Measurements from ENCODE around the gene SCIN.

The SCIN gene

GRCh38 chr7:12569673-12570072 lies 847 bp upstream of the SCIN start:
- no peak for DNase-seq

GRCh38 chr7:12570168-12570533 lies 369 bp upstream of the SCIN start:
- DNase-seq = no peak

GRCh38 chr7:12571691-12572090 lies 1.2 kb downstream of the SCIN start:
- DNase-seq = no peak

DNA sequence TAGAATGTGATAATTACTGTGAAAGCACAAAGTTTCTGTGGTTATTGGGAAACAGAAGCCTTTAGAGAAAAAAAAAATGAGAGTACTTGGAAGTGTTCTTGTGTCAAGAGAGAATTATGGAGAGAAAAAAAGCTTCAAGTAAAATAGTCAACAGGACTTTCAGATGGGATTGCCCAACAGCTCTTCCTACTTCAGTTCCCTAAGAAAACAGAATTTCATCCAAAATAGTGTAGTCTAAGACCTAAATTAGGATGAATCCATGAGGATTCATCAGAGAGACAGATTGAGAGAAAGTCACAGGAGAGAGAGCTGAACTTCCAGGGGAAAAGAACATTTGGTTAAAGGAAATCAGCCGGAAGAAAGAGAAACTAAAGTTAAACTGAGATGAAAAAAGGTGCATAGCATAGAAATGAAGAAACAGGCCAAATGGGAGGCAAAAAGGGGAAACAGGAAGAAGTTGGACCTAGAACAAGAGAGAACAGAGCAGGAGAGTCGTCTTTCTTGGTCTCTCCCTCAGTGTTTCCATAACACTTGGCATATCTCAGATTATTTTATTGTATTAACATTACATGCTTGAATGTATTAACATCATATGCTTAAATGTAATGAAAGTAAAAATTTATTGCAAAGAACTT lies 2.5 kb downstream of the SCIN start:
- DNase-seq = no peak

DNA sequence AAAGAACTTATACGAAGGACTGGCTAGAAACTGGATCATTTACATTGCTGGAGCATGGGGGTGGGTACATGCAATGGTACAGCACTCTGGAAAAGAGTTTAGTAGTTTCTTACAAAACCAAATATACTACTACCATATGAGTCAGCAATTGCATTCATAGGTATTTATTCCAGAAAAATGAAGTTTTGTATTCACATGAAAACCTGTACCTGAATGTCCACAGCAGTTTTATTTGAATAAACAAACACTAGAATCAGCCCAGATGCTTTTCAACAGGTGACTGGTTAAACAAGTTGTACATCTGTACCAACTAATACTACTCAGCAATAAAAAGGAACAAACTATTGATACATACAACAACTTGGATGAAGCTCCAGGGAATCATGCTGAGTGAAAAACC lies 3.4 kb downstream of the SCIN start:
- DNase-seq = no peak

DNA sequence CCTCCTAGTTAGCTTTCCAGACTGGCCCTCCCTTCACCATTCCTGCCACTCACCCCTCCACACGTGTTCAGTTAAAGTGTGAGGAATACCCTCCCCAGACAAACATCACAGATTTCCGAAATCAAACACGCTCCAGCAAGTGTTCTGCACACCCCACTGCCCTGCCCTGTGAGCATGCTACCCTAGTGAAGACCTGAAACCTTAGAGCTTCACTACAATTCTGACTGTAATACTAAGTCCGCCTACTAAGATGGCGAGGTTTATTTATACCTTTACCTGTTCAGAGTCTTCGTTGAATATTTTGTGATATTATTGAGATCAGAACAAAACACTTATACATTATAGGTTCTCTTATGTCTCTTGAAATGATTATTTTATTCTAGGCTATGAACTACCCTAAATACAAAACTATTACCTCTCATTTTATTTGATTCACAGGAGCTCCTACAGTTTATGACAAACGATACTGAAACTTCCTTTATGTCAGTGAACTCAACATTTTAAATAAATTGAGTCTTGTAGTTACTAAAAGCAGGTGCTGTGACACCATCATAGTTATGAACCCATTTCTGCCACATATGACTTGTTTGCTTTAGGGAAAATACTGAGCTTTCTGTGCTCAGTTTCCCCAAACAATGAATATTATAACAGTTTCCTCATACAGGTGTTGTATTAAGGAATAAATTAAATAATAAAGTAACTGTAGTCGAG lies 8.6 kb downstream of the SCIN start:
- DNase-seq = no peak

DNA sequence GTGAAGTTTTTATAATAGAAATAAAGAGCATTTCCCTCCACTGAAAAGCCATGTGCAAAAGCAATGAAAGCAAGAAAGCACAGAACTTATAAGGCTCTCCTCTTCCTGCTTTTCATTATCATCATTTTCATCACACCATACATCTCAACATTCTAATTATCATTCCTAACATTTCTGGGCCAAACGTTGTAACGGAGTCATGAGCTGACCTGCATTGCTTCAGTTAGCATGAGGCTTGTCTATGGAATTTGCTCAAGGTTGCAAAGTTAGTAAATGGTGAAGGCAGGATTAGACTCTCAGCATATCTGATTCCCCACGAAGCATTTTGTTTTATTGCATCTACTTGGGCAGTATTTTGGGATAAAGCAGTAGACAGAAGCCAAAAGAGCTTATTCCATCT lies 11.4 kb downstream of the SCIN start:
- no peak for DNase-seq

- DNase-seq = no peak
Measured at GRCh38 chr7:12582362-12582761, 11.8 kb downstream of the SCIN start.

DNA sequence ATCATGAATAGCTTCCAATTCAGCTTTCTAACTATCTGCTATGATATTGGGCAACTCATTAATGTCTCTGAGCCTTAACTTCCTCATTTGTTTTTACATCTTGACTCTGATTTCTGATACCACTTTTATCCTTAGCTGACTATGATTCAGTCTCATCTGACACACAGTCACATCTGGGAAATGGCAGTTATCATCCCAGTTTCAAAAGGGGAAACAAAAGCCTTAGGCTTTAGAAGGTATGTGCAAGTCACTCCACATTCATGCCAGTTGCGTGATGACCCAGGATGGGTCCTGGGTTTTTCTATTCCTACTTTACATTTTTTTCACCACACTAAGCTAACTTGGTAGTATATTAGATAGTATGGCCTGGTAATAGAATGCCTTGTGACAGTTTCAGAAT lies 12.7 kb downstream of the SCIN start:
- peak; percentile 44 for DNase-seq

GRCh38 chr7:12583922-12584321 lies 13.4 kb downstream of the SCIN start:
- DNase-seq = no peak

DNA sequence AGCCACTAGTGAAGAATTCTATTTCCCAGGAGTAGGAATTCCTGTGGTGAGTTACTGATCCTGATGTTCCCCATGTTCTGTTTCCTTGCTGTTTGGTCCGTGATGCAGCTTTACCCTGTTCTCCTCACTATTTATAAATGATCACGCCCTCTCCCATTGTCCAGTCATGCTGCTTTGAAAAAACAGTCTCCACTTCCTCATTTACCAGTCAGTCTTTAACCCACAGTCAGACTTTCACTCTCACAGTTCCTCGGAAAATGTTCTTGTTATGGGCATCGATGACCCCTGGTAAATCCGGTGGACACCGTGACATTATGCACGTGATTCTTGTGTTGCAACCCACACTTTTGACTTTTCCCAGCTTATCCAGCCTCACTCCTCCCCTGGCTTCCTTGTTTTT lies 14.4 kb downstream of the SCIN start:
- peak; percentile 71 for DNase-seq

DNA sequence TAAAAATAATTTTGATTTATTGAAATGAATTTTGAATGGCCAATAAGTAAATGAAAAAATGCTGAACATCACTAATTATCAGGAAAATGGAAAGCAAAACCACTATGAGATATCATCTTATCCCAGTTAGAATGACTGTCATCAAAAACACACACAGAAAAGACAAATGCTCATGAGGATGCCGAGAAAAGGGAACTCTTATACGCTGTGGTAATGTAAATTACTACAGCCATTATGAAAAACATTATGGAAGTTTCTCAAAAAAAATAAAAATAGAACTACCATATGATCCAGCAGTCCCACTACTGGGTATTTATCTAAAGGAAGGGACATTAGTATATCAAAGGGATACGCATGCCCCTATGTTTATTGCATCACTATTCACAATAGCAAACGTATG lies 15.8 kb downstream of the SCIN start:
- no peak for DNase-seq

- no peak for DNase-seq
Measured at GRCh38 chr7:12588259-12588904, 17.9 kb downstream of the SCIN start.

DNA sequence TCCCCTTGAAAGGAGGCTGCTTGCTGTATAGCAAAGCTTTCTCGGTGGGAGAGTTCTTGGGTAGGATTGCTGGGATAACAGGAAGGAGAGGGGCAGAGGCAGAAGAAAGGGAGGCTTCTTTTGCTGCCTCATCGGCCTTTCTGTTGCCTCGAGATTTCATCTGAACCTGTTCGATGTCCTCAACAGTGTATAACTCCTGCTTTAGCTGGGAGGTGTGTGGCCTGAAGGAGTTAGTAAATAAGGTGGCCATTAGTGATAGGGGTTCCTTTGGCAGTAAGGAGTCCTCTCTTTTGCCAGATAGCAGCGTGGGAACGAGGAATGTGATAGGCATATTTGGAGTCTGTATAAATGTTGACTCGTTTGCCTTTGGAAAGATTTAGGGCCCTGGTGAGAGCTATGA lies 20.0 kb downstream of the SCIN start:
- DNase-seq = no peak

- no peak for DNase-seq
Measured at GRCh38 chr7:12594122-12594897, 23.8 kb downstream of the SCIN start.

- DNase-seq = no peak
Measured at GRCh38 chr7:12595148-12595547, 24.6 kb downstream of the SCIN start.

DNA sequence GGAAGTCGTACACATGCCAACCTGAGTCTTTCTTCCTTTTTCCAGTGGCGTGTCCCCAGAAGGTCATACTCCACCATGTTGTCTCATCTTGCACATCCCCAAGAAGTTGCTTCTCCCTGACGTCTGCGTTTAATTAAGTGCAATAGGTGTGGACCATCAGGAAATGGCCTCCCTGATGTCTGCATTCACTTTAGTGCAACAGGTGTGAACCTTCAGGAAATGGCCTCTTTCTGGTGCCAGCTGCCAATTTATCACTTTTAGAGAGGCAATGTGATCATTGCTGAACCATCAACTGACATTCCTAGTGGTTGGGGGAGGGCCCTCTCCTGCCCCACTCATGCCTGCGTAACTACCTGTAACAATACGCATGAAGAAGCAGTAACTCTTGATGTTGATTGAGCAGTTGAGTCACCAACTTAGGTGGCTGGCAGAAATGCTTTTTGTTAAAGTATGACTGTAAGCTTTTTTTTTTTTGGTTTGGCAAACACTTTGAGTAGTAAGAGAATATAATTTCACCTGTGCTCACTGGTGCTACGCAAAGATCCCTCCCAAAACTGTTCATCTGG lies 25.8 kb downstream of the SCIN start:
- no peak for DNase-seq

- no peak for DNase-seq
Measured at GRCh38 chr7:12601302-12601869, 30.9 kb downstream of the SCIN start.

DNA sequence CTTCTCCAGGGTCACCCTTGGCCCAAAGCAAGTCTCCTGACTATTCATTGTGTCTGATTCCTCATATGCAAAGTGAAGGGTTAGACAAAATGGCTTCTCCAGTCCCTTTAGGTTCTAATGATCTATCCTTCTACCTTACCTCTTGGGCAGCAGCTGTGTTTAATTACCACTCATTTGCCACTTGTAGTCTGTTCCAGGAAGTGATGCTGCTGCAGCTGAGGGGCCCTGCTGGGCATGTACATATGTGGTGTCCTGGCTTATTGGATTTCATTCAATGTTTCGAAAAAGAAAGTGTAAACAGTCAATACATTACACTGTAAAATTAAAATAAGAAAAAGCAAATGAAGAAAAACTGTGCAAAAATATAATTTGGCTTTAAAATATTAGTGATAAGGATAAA lies 36.6 kb downstream of the SCIN start:
- DNase-seq = no peak

DNA sequence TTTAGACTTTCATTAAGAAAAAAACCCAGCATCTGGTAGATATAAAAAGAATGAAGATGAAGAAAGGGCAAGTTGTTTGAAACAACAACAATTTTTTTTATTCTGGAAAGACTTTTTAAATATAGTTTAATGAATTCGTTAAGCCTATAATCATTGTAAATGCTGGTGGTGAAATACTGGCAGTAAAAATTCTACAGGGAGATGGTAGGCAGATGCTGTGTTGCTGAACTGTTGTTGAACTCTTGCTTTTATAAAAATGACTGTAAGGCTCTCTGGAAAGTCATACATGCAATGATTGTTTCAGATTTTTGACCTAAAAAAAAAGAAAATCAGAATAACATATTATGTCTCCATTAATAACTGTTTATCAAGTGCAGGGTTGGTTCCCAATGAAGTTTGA lies 39.0 kb downstream of the SCIN start:
- no peak for DNase-seq

- DNase-seq = no peak
Measured at GRCh38 chr7:12610899-12611298, 40.4 kb downstream of the SCIN start.

DNA sequence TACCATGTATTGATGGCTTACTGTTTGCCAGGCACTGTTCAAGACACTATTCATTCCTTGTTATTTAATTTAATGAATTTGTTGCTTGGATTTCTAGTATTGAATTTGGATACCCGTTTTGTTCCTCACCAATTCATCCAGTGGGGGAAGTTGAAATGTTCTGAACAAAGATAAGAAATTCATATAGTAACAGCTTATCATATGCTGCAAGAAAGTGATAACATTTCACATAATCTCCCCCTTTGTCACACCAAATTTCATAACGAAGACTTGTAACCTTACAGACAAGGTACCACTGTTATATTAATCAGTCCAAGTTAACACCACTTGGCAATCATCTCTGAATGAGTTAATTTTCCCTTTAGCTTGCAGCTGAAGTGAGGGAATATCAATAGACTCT lies 42.1 kb downstream of the SCIN start:
- peak; percentile 24 for DNase-seq

DNA sequence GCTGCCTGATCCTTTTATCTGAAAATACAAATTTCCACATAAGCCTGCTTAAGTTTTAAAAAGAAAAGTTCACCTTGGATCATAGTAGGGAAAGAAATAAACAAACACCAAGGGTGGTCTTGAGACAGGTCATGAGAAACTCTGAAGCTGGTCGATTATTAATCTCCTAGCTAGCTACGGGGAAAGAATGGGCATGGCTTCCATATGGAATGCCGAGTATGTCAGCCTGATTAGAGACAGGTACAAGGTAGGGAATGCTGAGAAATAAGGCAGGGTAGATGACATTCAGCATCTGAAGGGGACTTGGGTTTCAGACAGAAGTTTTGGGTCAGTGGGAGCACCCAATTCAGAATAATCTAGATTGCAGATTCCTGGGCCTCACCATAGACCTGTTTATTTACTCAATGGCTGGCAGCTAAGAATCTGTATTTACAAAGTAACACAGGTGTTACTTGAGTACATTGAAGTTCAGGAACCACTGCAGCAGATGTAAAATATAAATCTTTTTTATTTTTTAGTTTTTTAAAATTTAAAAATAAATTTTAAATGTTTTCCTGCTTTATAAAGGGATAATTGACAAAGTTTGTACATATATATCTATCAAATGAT lies 49.0 kb downstream of the SCIN start:
- DNase-seq = no peak

Data from hematopoietic multipotent progenitor cell treated with erythropoietin and hydrocortisone succinate and interleukin-3 and kit ligand, for 4 days (in vitro differentiated cells).